ENCODE data around the gene TUBA4B.

Gene TUBA4B

DNA sequence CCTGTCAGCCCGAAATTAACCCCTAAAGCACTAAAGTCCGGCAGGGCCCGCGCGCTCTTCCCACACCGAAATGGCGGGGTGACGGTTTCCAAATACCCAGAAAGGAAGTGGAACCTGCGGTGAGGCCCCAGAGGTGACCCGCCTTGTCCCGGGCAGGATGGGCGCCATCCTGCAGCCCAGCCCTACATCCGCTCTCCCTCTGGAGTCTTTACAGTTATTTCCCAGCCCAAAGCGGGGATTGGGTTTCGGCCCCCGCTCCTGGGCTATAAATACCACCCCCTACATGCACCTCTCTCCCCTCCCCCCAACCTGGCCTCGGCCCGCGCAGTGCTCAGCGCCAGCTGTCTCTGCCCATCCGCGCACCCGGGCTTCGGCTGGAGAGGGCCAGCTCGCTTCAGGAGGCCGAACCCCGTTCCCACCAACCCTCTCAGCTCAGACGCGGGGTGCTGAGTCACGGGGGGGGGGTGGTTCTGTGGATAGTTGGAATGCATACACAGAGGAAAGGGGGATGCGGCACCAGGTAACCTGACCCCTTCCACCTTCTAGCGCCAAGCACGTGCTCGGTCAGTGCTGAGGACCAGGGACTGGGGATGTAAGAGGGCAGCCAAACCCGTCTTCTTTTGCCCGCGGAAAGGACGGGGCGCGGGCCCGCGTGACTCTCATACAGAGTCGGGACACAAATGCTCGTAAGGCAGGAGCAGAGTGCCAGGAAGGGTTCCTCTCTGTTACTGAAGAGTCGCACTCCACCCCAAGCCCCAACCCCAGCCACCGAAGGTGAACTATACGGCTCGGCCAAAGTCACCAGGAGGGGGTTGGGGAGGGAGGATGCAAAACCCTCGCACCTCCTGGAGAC is at the start of gene TUBA4B:
Gene TUBA4B (plus strand): TSS at position 344 of the 853 bp plus-strand sequence. CDS start 165 bp downstream, at position 509.
- WGBS (ENCODE audit: insufficient coverage, insufficient read length) = no CpG with 5 or more reads among the region's 49 CpGs
- H3K4me3 ChIP-seq (ENCODE audit: low read length) = peak within 1 kb of the TSS; percentile 43; the same call in 1 of the 2 replicates
- DNase-seq (ENCODE audit: low read depth, low spot score) = no peak
- peaks cover 7% of the 10 kb centered on the region for H3K4me1 ChIP-seq (ENCODE audit: control insufficient read depth, insufficient read depth, low read length)
- H3K27ac ChIP-seq (ENCODE audit: low read length) = no peak within 1 kb of the TSS
- peaks cover 17% of the 10 kb centered on the region for H3K27me3 ChIP-seq (ENCODE audit: control insufficient read depth, insufficient read depth, low read length)
- H3K9me3 ChIP-seq (ENCODE audit: control insufficient read depth, insufficient read depth, low read length) = no peaks in the 10 kb centered on the region
- peaks cover 4% of the 10 kb centered on the region for H3K36me3 ChIP-seq (ENCODE audit: control insufficient read depth, insufficient read depth, low read length)

DNA sequence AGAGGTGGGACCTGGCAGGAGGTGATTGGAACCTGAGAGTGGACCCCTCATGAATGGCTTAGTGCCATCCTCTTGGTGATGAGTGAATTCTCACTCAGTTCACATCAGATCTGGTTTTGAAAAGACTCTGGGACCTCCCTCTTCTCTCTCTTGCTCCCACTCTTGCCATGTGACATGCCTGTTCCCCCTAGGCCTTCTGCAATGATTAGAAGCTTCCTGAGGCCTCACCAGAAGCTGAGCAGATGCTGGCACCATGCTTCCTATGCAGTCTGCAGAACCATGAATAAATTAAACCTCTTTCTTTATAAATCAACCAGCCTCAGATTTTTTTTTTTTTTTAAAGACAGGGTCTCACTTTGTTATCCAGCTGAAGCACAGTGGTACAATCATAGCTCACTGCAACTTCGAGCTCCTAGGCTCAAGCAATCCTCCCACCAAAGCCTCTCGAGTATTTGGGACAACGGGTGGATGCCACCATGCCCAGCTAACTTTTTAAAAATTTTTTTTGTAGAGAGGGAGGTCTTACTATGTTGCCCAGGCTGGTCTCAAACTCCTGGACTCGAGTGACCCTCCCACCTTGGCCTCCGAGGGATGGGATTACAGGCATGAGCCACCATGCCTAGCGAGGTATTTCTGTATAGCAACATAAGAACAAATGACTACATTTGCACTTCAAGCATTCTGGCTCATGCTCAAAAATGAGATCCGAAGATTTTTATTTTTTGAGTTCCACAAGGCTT is 48.4 kb upstream of the TUBA4B start:
- no peak overlapping the region for H3K27ac ChIP-seq (ENCODE audit: low read length)
- H3K4me1 ChIP-seq (ENCODE audit: control insufficient read depth, insufficient read depth, low read length) = 0 out of 2 replicates have a peak, but pooled peaks cover 1% of the 10 kb centered on the region
- H3K27me3 ChIP-seq (ENCODE audit: control insufficient read depth, insufficient read depth, low read length) = no peaks in the 10 kb centered on the region
- H3K36me3 ChIP-seq (ENCODE audit: control insufficient read depth, insufficient read depth, low read length) = no peaks in the 10 kb centered on the region
- no peaks in the 10 kb centered on the region for H3K9me3 ChIP-seq (ENCODE audit: control insufficient read depth, insufficient read depth, low read length)
- no CpG with 5 or more reads among the region's 7 CpGs for WGBS (ENCODE audit: insufficient coverage, insufficient read length)
- no peak overlapping the region for H3K4me3 ChIP-seq (ENCODE audit: low read length)
- no peak for DNase-seq (ENCODE audit: low read depth, low spot score)

DNA sequence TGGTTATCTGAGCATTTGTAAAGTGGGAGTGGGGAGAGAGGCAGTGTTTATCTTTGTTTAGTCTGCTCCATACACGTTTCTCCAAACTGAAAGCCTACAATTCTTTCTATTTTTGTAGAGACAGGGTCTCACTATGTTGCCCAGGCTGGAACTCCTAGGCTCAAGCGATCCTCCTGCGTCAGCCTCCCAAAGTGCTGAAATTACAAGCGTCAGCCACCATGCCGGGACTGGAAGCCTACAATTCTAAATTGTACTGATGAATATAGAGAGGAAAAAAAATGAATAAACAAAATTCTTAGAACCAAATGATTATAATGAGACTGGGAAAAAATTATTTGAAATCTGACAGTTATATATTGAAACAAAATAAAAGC is 47.9 kb upstream of the TUBA4B start:
- no peaks in the 10 kb centered on the region for H3K9me3 ChIP-seq (ENCODE audit: control insufficient read depth, insufficient read depth, low read length)
- H3K4me1 ChIP-seq (ENCODE audit: control insufficient read depth, insufficient read depth, low read length) = 0 out of 2 replicates have a peak, but pooled peaks cover 1% of the 10 kb centered on the region
- no peak overlapping the region for H3K27ac ChIP-seq (ENCODE audit: low read length)
- no peaks in the 10 kb centered on the region for H3K27me3 ChIP-seq (ENCODE audit: control insufficient read depth, insufficient read depth, low read length)
- H3K36me3 ChIP-seq (ENCODE audit: control insufficient read depth, insufficient read depth, low read length) = no peaks in the 10 kb centered on the region; the same call in 1 of the 2 replicates
- no peak for DNase-seq (ENCODE audit: low read depth, low spot score)
- no CpG with 5 or more reads among the region's 5 CpGs for WGBS (ENCODE audit: insufficient coverage, insufficient read length)
- H3K4me3 ChIP-seq (ENCODE audit: low read length) = no peak overlapping the region

DNA sequence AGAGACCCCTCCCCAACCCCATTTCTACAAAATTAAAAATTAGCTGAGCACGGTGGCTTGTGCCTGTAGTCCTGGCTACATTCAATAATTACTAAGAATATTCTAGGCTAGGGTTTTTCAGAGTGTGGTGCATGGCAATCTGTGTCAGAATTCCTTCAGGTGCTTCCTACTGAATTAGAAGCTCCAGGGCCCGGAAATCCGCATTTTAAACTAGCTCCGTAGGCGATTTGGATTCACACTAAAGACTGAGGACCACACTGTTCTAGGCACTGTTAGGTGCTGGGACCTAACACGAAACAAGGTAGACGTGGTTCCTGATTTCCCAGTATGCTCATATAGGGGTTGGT is 47.1 kb upstream of the TUBA4B start:
- Histone ChIP-seq H3K27me3 (ENCODE audit: control insufficient read depth, insufficient read depth, low read length) (no peaks in the 10 kb centered on the region), H3K4me1 (ENCODE audit: control insufficient read depth, insufficient read depth, low read length) (0 out of 2 replicates have a peak, but pooled peaks cover 1% of the 10 kb centered on the region), H3K27ac (ENCODE audit: low read length) (no peak overlapping the region), H3K36me3 (ENCODE audit: control insufficient read depth, insufficient read depth, low read length) (peaks cover 4% of the 10 kb centered on the region), H3K4me3 (ENCODE audit: low read length) (peak overlapping the region; percentile 73; the same call in 1 of the 2 replicates), H3K9me3 (ENCODE audit: control insufficient read depth, insufficient read depth, low read length) (no peaks in the 10 kb centered on the region)
- no CpG with 5 or more reads among the region's 7 CpGs for WGBS (ENCODE audit: insufficient coverage, insufficient read length)
- DNase-seq (ENCODE audit: low read depth, low spot score) = no peak

DNA sequence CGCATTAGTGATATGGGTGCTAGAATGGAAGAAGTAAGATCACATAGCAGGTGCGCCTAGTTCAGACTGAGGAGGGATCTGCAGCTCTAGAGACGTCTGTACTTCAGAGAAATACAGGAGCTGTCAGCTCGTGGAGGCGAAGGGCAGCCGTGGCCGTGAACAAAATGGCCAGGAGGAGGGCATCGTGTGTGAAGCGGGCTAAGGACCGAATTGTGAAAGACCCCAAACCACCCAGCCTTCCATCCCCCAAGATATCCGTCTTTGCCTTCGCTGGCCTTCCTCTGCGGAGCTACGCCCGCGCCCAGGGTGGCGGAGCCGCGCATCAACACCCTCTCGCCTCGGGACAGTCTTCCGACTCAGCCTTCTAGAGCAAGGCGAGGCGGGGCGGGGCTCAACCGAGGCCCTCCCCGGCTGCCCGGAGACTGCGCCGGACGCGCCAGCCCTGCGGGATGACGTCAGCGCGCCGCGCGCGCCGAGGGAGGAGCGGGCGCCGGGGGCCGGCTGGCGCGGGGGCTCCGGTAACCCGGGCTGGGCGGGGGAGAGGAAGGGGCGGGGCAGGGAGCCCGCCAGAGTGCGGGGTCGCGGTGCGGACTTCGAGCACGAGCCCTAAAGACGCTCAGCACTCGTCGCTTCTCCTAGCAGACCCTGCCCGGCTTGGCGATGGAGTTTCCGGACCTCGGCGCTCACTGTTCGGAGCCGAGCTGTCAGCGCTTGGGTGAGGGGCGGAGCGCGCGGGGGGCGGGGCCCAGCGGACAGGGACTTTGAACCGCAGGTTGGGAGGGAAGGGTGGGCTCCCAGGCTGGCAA is 46.5 kb upstream of the TUBA4B start, which contains the start of gene ZFAND2B:
Gene ZFAND2B (plus strand): TSS at position 455 of the 806 bp plus-strand sequence. CDS start 206 bp downstream, at position 661.
- Histone ChIP-seq H3K27ac (ENCODE audit: low read length) (no peak within 1 kb of the TSS), H3K4me3 (ENCODE audit: low read length) (peak within 1 kb of the TSS; percentile 73; the same call in 1 of the 2 replicates), H3K27me3 (ENCODE audit: control insufficient read depth, insufficient read depth, low read length) (no peaks in the 10 kb centered on the region), H3K4me1 (ENCODE audit: control insufficient read depth, insufficient read depth, low read length) (0 out of 2 replicates have a peak, but pooled peaks cover 1% of the 10 kb centered on the region), H3K9me3 (ENCODE audit: control insufficient read depth, insufficient read depth, low read length) (no peaks in the 10 kb centered on the region), H3K36me3 (ENCODE audit: control insufficient read depth, insufficient read depth, low read length) (peaks cover 7% of the 10 kb centered on the region)
- DNase-seq (ENCODE audit: low read depth, low spot score) = no peak
- WGBS (ENCODE audit: insufficient coverage, insufficient read length) = no CpG with 5 or more reads among the region's 76 CpGs

DNA sequence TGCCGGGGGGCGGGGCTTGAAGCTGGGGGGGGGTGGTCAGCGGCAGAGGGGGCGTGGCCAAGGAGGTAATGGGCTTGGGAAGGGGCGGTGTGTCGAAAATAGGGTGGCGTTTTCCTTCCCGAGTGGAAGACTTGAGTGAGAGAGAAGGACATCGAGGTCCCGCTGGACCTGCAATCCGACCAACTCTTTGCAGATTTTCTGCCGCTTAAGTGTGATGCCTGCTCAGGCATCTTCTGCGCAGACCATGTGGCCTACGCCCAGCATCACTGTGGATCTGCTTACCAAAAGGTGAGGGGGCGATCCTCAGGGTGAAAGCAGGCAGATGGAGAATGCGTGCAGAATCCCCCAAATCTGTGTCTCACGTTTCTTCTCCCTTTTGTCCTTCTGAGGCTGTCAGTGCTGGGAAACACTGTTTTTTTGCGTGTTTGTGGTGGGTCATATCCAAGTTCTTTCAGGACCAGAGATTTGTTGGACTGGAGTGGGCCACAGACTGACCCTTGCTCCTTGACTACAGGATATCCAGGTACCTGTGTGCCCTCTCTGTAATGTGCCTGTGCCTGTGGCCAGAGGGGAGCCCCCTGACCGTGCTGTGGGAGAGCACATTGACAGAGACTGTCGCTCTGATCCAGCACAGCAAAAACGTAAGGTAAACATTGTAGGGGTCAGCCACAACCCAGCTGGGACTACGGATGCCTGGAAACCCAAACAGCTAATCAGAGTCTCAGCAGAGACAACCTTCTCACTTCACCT is 45.7 kb upstream of the TUBA4B start:
- WGBS (ENCODE audit: insufficient coverage, insufficient read length) = no CpG with 5 or more reads among the region's 22 CpGs
- Histone ChIP-seq H3K36me3 (ENCODE audit: control insufficient read depth, insufficient read depth, low read length) (peaks cover 9% of the 10 kb centered on the region), H3K4me1 (ENCODE audit: control insufficient read depth, insufficient read depth, low read length) (0 out of 2 replicates have a peak, but pooled peaks cover 1% of the 10 kb centered on the region), H3K27me3 (ENCODE audit: control insufficient read depth, insufficient read depth, low read length) (no peaks in the 10 kb centered on the region), H3K4me3 (ENCODE audit: low read length) (peak overlapping the region; percentile 43; the same call in 1 of the 2 replicates), H3K9me3 (ENCODE audit: control insufficient read depth, insufficient read depth, low read length) (no peaks in the 10 kb centered on the region), H3K27ac (ENCODE audit: low read length) (no peak overlapping the region)
- DNase-seq (ENCODE audit: low read depth, low spot score) = no peak

DNA sequence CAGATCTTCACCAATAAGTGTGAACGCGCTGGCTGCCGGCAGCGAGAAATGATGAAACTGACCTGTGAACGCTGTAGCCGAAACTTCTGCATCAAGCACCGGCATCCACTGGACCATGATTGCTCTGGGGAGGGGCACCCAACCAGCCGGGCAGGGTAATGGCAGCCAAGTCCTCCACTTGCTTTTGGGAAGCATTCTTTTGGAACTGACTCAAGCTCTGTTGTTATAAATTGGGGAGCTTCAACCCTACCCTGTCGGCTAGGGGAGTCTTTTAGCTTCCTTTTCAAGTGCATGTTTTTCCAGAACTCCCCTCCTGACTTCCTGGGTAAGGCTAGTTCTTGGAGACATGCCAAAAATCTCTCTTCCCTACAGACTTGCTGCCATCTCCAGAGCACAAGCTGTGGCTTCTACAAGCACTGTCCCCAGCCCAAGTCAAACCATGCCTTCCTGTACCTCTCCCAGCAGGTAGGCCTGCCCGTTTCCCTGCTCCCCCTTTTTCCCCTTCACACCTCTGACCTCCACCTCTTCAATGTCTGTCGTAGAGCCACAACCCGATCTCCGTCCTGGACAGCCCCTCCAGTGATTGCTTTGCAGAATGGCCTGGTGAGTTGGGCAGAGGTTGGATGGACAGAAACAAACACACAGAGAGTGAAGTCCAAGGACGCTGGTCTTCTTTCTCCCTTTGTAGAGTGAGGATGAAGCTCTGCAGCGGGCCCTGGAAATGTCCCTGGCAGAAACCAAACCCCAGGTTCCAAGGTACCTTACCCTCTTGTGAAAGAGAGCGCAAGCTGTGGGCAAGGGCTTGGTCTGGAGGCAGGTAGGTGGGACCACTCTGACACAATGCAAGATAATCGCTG is 44.9 kb upstream of the TUBA4B start:
- peaks cover 13% of the 10 kb centered on the region for H3K36me3 ChIP-seq (ENCODE audit: control insufficient read depth, insufficient read depth, low read length)
- WGBS (ENCODE audit: insufficient coverage, insufficient read length) = no CpG with 5 or more reads among the region's 17 CpGs
- no peak for DNase-seq (ENCODE audit: low read depth, low spot score)
- H3K9me3 ChIP-seq (ENCODE audit: control insufficient read depth, insufficient read depth, low read length) = no peaks in the 10 kb centered on the region
- no peak overlapping the region for H3K27ac ChIP-seq (ENCODE audit: low read length)
- no peaks in the 10 kb centered on the region for H3K27me3 ChIP-seq (ENCODE audit: control insufficient read depth, insufficient read depth, low read length)
- no peak overlapping the region for H3K4me3 ChIP-seq (ENCODE audit: low read length)
- H3K4me1 ChIP-seq (ENCODE audit: control insufficient read depth, insufficient read depth, low read length) = 0 out of 2 replicates have a peak, but pooled peaks cover 1% of the 10 kb centered on the region

DNA sequence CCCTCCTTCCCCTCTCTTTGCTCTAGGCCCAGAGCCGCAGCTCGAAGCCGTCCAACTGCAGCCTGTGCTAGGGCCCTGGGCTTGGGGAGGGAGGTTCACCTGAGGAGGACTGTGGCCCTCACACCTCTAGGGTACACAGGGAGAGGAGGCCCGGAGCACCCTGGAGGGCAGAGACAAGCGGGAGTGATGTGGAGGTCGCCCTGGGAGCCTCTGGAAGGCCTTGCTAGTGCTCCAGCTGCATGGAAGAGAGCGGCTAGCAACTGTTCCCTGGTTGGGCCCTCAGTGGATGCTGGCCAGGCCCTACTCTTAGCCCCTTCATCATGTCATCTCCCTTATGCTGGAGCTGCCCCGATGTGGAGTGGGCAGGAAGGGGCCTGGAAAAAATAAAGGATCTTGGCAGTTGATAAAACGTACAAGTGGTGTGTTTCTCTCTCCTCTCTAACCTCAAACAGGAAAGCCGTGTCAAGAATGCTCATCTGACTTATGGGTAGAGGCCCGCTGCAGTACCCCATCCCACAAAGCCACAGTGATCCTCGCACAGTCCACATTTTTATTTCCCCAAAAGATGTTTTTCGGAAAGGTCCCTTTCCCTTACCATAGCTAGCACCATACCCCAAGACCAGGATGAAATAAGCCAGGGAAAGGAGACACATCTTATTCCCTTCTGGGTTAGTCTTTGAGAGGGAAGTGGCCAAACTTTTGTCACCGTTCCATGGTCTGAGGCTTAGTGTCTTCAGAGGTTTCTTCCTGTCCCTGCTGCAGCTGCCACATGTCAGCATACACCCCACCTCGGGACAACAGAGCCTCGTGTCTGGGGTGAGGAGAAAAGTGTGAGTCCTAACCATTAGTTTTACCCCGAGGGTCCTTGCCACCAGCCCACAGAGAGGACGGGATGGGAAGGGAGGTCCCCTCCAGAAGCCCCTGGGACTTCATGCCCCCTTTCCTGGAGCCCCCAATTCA is 43.5 kb upstream of the TUBA4B start:
- H3K36me3 ChIP-seq (ENCODE audit: control insufficient read depth, insufficient read depth, low read length) = peaks cover 21% of the 10 kb centered on the region
- 0 out of 2 replicates have a peak, but pooled peaks cover 1% of the 10 kb centered on the region for H3K4me1 ChIP-seq (ENCODE audit: control insufficient read depth, insufficient read depth, low read length)
- H3K9me3 ChIP-seq (ENCODE audit: control insufficient read depth, insufficient read depth, low read length) = no peaks in the 10 kb centered on the region
- no peak for DNase-seq (ENCODE audit: low read depth, low spot score)
- no peak overlapping the region for H3K27ac ChIP-seq (ENCODE audit: low read length)
- no peaks in the 10 kb centered on the region for H3K27me3 ChIP-seq (ENCODE audit: control insufficient read depth, insufficient read depth, low read length)
- no CpG with 5 or more reads among the region's 18 CpGs for WGBS (ENCODE audit: insufficient coverage, insufficient read length)
- H3K4me3 ChIP-seq (ENCODE audit: low read length) = no peak overlapping the region
